OCI-LY1 (cell line): ENCODE results near the gene NUDT16.

Experiments used
- H2AFZ ChIP-seq: fragments of 200-600 bp; sonication (generic), shearing (Covaris generic); 2 replicates; pipeline ENCODE4 v1.6.0; 2014; ENCODE audit warnings: antibody characterized with exemption, mild to moderate bottlenecking, low read length
- H3F3A ChIP-seq: fragments of 200-600 bp; sonication (generic), shearing (Covaris generic); 2 replicates; pipeline ENCODE4 v1.6.0; 2014; ENCODE audit warnings: mild to moderate bottlenecking, antibody characterized with exemption, low read length, moderate library complexity; ENCODE audit not compliant: insufficient read depth
- H3K27ac ChIP-seq: fragments of 200-600 bp; sonication (generic); 2 replicates; pipeline ENCODE4 v1.5.1; 2014; ENCODE audit warnings: low read length, mixed run types, mild to moderate bottlenecking, low read depth; ENCODE audit not compliant: poor library complexity, severe bottlenecking
- H3K27me3 ChIP-seq: fragments of 200-600 bp; sonication (generic); 2 replicates; pipeline ENCODE4 v1.6.0; 2014; ENCODE audit warnings: antibody characterized with exemption, mild to moderate bottlenecking, low read length, moderate library complexity; ENCODE audit not compliant: insufficient read depth
- H3K36me3 ChIP-seq: fragments of 200-600 bp; sonication (generic); 2 replicates; pipeline ENCODE4 v1.6.1; 2014; ENCODE audit warnings: mild to moderate bottlenecking, antibody characterized with exemption, low read length, moderate library complexity, mixed read lengths; ENCODE audit not compliant: insufficient read depth
- H3K4me1 ChIP-seq: fragments of 200-600 bp; sonication (generic); 2 replicates; pipeline ENCODE4 v1.5.1; 2014; ENCODE audit warnings: mild to moderate bottlenecking, low read length, moderate library complexity; ENCODE audit not compliant: insufficient read depth, severe bottlenecking
- H3K4me2 ChIP-seq: fragments of 200-600 bp; sonication (generic), shearing (Covaris generic); 2 replicates; pipeline ENCODE4 v1.6.1; 2014; ENCODE audit warnings: low read length
- H3K4me3 ChIP-seq: fragments of 200-600 bp; sonication (generic); 2 replicates; pipeline ENCODE4 v1.5.1; 2014; ENCODE audit warnings: low read length, low read depth, mild to moderate bottlenecking, mixed read lengths; ENCODE audit not compliant: poor library complexity, severe bottlenecking
- H3K79me2 ChIP-seq: fragments of 200-600 bp; shearing (Covaris generic); 2 replicates; pipeline ENCODE4 v1.6.1; 2016; ENCODE audit warnings: mixed run types, low read length, mixed read lengths; ENCODE audit not compliant: insufficient read depth
- H3K9ac ChIP-seq: fragments of 200-600 bp; sonication (generic), shearing (Covaris generic); 2 replicates; pipeline ENCODE4 v1.6.1; 2014; ENCODE audit warnings: mild to moderate bottlenecking, low read length, mixed read lengths
- H3K9me2 ChIP-seq: fragments of 200-600 bp; sonication (generic), shearing (Covaris generic); 2 replicates; pipeline ENCODE4 v1.6.1; 2014; ENCODE audit warnings: low read depth, mild to moderate bottlenecking, low read length, mixed read lengths
- H3K9me3 ChIP-seq: fragments of 200-600 bp; shearing (Covaris generic); 2 replicates; pipeline ENCODE4 v1.6.1; 2014; ENCODE audit warnings: low read length, mixed read lengths
- H4K20me1 ChIP-seq: fragments of 200-600 bp; sonication (generic), shearing (Covaris generic); 2 replicates; pipeline ENCODE4 v1.6.0; 2016; ENCODE audit warnings: mild to moderate bottlenecking, low read length; ENCODE audit not compliant: insufficient read depth
- EZH2 ChIP-seq: fragments of 200-600 bp; sonication (generic), shearing (Covaris generic); IDR thresholded peaks from 2 replicates; pipeline ENCODE4 v1.8.0; 2017; ENCODE audit warnings: borderline replicate concordance, mixed run types, mild to moderate bottlenecking, antibody characterized with exemption, low read length, moderate library complexity, mixed read lengths
- TF ChIP-seq, protein P1 (sequence below): fragments of 200-600 bp; sonication (generic), shearing (Covaris generic); IDR thresholded peaks from 2 replicates; pipeline ENCODE4 v1.5.1; 2017; ENCODE audit warnings: mild to moderate bottlenecking, antibody characterized with exemption, low read length, moderate library complexity, mixed read lengths

The NUDT16 gene

DNA sequence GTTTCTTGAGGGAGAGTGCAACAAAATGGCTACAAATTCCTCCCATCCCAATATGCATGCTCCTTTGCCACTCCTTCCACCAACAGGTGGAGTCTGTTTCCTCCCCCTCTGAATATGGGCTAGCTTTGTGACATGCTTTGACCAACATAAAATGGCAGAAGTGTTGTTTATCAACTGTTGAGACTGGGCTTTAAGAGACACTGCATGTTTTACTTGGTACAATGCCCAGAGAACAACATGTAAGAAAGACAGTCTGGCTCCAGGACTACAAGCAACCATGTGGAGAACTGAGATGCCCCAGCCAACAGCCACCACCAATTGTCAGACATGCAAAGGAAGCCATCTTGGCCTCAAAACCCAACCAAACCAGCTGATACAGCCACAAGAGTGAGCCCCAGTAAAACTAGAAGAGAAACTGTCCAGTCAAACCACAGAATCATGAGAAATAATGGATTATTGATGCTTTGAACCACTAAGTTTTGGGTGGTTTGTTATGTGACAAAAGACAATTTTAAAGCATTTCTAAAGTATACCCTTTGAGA is 40.5 kb downstream of the NUDT16 start:
- Histone ChIP-seq H3K27me3 (no peaks in the 10 kb centered on the region), H3K36me3 (no peaks in the 10 kb centered on the region), H2AFZ (no peak overlapping the region), H3F3A (no peaks in the 10 kb centered on the region), H3K4me2 (no peak overlapping the region), H4K20me1 (no peaks in the 10 kb centered on the region), H3K9me2 (no peaks in the 10 kb centered on the region), H3K4me1 (no peaks in the 10 kb centered on the region), H3K79me2 (no peaks in the 10 kb centered on the region), H3K9ac (no peak overlapping the region), H3K27ac (no peak overlapping the region), H3K4me3 (no peak overlapping the region), H3K9me3 (no peaks in the 10 kb centered on the region)
- TF ChIP-seq, protein P1, sequence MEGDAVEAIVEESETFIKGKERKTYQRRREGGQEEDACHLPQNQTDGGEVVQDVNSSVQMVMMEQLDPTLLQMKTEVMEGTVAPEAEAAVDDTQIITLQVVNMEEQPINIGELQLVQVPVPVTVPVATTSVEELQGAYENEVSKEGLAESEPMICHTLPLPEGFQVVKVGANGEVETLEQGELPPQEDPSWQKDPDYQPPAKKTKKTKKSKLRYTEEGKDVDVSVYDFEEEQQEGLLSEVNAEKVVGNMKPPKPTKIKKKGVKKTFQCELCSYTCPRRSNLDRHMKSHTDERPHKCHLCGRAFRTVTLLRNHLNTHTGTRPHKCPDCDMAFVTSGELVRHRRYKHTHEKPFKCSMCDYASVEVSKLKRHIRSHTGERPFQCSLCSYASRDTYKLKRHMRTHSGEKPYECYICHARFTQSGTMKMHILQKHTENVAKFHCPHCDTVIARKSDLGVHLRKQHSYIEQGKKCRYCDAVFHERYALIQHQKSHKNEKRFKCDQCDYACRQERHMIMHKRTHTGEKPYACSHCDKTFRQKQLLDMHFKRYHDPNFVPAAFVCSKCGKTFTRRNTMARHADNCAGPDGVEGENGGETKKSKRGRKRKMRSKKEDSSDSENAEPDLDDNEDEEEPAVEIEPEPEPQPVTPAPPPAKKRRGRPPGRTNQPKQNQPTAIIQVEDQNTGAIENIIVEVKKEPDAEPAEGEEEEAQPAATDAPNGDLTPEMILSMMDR = no peak

DNA sequence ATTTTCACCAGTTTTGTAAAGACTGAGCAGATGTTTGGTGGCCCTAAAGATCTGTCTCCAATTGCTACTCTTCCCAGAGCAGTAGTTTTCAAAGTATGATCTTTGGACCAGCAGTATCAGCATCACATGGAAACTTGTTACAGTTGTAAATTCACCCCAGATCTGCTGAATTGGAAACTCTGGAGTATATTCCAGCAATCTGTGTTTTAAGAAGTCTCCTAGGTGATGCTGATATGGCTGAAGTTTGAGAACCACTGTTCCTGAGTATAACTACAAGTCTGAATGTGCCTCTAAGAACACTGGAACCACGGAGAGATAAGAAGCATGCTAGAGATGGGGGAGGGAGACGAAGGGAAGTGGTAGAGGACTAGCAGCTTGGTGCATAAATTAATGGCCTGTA is 45.7 kb downstream of the NUDT16 start:
- Histone ChIP-seq H3K36me3 (no peaks in the 10 kb centered on the region), H3K9me3 (no peaks in the 10 kb centered on the region), H3K4me2 (no peak overlapping the region), H3K27me3 (no peaks in the 10 kb centered on the region), H3F3A (no peaks in the 10 kb centered on the region), H4K20me1 (no peaks in the 10 kb centered on the region), H3K79me2 (no peaks in the 10 kb centered on the region), H3K27ac (no peak overlapping the region), H3K4me1 (no peaks in the 10 kb centered on the region), H3K9ac (no peak overlapping the region), H2AFZ (no peak overlapping the region), H3K4me3 (no peak overlapping the region), H3K9me2 (no peaks in the 10 kb centered on the region)
- TF ChIP-seq, protein P1 = no peak
- TF ChIP-seq EZH2 = no peak

DNA sequence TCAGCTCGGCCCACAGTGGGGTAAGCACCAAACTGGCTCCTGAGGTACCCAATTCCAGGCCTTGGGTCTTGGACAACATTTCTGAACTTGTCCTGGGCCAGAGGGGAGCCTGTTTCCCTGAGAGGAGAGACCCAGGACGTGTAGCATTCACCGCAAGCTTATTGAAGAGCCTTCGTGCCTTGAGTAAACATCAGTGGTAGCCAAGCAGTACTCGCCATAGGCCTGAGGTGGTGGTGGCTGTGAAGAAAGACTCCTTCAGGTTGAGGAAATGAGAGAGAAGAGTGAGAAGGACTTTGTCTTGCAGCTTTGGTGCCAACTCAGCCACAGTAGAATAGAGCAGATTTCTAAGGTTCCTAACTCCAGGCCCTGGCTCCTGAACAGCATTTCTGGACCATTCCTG is 50.2 kb downstream of the NUDT16 start:
- no peak overlapping the region for H3K27ac ChIP-seq
- no peak overlapping the region for H3K4me3 ChIP-seq
- H3K9me2 ChIP-seq = no peaks in the 10 kb centered on the region
- H3K9me3 ChIP-seq = no peaks in the 10 kb centered on the region
- H3K79me2 ChIP-seq = no peaks in the 10 kb centered on the region
- H4K20me1 ChIP-seq = no peaks in the 10 kb centered on the region
- H3K4me1 ChIP-seq = no peaks in the 10 kb centered on the region
- no peak overlapping the region for H2AFZ ChIP-seq
- H3F3A ChIP-seq = no peaks in the 10 kb centered on the region
- no peaks in the 10 kb centered on the region for H3K27me3 ChIP-seq
- H3K4me2 ChIP-seq = no peak overlapping the region
- H3K9ac ChIP-seq = no peak overlapping the region
- no peaks in the 10 kb centered on the region for H3K36me3 ChIP-seq
- TF ChIP-seq, protein P1 = no peak
- TF ChIP-seq EZH2 = no peak
